ENCODE data around the gene DYRK1A.

DYRK1A gene

DNA sequence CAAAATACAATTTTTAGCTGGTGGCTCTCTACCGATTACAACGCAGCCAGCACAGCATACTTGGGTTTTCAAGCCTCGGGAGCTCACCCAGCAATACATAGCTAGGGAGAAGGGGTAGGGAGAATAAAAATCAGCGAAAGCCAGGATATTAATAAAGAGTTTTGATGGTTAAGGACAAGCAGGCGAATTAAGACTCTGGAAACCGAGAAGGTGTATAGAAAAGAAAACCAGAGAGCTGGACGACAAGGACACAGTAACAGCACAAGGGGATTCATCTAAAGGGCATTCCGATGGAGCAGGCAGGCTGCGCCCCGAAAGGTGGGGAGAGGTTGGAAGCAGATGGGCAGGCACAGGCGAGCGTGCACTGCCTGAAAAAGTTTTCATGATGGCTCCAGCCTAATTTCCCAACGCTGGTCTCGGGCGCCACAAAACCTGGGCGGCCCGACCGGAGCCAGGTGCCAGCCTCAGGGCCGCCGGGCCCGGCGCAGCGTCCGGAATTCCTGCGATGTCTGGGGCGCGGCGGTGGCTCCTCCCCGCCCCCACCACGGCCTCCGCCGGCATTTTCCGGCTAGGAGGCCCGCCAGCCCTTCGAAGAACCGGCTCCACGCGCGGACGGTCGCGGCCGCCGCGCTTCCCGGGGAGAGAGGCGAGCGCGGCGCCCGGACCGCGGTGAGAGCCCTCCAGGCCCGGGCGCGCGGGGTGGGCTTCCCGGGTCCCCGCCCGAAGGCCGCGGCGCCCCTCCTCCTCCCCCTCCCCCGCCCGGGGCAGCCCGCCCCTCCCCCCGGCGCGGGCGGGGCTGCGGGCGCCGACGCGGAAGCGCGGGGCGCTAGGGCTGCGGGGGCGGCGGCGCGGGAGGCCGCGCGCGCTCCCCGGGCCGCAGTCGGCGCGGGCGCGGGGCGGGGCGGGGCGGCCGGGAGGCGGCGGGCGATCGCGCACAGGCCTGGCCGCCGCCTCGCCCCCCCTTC lies 774 bp upstream of the DYRK1A start:
- DNase-seq = peak; percentile 16 to 73

DNA sequence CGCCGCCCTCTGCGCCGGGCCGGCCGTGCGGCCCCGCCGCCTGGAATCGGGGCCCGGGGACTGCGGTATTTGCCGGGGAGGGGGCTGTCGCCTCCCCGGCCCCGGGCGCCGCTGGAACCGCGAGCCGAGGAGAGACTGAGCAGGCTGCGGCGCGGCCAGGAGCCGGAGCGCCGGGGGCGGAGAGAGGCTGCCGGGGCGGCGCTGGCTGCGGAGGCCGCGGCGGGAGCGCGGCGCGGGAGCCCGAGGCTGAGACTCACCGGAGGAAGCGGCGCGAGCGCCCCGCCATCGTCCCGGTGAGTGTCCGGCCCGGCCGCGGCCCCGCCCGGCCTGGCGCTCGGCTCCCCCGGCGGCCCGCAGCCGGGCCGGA lies 746 bp downstream of the DYRK1A start:
- no peak for DNase-seq

DNA sequence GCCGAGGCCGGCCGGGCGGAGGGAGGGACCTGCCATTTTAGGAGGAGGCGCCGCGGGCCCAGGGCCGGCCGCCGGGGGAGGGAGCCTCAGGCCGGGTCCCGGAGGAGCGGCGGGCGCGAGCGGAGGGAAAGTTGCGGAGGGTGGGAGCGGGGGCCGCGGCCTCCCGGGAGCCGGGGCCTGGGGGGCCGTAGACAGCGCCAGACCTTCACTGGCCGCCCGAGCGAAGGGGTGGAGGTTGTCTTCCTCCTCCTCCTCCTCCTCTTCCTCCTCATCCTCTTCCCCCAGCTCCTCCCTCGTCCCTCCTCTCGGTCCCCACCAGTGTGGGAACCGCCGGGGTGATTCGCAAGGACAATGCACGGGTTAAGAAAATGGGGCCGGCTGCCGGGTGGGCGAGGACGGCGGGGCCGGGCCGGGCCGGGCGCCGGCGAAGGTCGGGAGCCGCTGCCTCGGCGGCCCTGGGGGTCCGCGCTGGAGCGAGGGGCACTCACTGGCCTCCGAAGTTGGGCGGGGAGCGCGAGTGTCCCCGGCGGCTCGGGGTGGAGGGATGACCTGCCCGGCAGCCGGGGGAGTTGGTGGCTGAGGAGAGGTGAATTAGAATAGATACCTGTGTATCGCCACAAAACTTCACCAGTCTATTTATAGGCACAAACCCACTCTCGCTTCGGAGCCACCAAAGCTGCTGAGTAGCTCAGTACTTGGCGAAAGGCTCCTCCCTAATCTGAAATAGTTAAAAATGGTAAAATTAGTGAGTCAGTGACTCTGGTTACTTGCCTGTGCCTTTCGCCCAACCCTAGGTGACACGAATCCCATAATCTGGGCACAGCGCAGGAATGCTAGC lies 1.3 kb downstream of the DYRK1A start:
- DNase-seq = no peak

DNA sequence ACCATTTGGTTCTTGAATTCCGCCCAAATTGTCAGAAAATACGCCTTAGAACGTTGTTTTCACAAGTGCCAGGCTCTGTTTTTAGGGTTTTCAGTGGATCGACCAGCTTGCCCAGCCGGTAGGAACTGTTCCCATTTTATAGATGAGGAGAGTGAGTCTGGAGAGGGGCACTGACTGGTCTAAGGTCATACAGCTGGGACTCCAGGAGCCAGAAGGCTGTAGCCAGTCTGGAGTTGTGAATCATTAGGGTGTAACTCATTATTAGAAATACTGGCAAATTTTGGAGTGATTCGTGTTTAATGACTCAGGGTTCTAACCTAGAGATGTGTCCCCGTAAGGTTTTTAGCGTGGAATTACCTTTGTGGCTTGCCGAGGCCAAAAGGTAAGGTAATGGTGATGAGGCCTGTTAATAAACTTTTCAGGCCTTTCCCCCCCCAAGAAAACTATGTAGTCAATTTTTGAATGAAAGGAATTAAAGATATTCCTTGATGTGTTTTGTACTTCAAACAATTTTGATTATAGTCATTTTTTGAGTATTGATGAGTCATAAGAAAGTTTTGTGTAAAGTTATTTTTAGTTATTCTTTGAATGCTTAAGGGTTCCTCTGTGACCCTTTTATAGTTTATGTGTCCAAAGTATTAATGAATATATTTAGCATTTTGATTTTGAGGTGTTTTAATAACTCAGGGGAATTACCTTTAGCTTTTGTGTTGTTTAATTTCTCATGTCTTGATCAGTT lies 2.1 kb downstream of the DYRK1A start:
- peak in 1 of 2 experiments; percentile 34 for DNase-seq

DNA sequence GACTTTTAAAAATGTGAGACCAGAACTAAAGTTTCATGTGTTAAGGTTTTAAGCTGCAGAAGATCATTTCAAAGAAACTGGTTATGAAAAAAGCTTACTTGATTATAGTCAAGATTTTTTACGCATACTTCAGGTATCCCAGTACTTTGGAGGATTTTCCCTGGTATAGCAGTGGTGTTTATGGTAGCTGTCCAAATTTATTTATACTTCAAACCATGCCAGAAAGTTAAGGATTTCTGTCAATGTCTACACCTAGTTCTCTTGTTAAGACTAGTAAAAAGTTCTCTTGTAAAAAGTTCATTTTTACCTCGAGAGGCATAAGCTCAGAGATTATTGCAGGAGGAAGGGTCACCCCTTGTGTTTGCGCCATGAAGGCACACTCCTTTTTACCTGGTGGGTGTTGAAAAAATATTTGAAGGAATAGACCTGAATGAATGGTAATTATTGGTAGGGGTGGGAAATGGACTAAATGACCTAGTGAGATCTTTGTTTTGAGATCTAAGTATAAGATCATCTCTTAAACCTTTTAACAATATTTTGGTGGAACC lies 2.8 kb downstream of the DYRK1A start:
- no peak for DNase-seq

DNA sequence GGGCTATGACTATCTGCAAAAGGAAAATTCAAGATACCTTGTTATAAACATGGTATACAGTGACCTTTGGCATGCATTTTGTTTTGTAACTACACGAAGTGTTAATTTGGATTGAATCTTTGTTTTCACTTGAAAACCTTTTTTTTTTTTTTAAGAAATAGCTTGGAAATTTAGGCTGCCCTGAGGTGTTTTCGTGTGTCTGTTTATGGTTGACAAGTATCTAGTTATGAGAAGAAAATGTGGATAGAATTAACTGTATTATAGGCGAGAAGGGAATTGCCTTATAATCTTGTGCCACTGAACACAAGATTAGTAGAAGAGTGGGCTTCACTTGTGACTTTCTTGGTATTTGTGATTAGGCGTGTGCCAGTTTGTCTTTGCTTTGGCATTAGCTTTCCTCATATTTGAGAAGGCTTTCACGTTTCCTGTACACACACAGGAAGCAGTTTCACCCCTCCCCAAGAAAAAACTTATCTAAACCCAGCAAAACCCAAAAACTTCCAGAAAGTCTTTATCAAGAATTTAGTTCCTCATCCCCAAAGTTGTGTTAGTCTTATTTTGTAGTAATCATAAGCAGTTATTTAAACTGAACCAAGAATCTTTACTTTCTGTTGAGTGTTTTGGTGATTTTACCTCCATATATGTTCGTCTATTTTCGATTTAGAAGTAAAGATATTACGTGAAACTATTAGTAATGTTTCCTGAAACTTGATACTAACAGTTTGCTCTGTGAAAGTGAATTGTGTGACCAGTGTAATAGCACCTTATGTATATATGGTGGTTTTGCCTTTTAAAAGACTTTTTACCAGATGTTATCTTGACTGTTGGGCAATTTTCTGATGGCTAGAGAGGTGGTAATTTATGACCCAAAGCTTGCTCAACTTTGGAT lies 3.8 kb downstream of the DYRK1A start:
- DNase-seq = no peak

DNA sequence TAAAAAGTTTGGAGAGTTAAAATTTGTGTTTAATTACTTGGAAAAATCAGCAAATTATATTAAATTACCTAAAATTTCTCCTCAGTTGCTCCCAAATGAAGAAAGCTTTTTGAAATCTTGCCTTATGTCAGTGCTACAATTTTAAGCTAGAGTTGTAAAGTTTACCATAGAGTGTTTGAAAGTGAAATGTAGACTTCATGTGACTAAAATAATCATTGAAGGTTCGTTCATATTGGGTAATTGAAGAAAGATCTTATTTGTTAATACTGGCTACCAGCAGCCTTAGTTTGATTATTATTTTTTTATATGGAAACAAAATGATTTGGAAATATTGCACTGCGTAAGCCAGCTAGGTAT lies 4.4 kb downstream of the DYRK1A start:
- DNase-seq = no peak

DNA sequence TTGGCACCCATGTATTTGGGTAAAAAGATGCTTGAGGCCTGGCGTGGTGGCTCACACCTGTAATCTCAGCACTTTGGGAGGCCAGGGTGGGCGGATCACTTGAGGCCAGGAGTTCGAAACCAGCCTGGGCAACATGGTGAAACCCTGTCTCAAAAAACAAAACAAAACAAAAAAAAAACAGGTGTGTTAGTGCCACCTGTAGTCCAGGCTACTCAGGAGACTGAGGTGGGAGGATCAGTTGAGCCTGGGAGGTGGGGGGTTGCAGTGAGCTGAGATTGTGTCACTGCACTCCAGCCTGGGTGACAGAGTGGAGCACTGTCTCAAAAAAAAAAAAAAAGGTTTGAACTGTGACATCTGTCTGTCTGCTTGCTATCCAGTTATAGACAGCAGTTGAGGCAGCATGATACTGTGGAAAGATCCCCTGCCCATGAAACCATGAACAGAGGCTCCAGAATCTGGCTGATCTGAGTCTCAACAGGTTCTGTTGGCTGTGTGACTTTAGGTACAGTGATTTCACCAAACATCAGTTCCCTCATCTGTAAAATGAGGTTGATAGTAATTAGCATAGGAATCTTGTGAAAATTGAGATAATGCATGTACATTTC lies 5.7 kb downstream of the DYRK1A start:
- no peak for DNase-seq

DNA sequence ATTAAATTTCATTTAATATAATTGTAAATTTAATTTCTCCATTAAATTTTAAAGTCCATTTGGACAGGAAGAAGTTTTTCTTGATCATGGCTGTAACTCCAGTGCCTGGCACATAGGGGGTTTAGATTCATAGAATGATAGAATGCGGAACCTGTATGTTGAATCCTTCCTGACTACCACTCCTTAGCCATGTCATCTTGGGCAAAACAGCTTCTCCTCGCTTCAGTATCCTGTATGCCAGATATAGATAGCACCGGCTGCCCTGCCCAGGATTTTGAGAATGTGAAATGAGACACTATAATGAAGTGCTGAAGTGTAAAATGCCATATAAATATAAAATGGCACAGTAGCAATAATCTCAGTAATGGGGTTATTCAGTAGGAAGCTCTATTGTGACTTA lies 6.4 kb downstream of the DYRK1A start:
- no peak for DNase-seq

DNA sequence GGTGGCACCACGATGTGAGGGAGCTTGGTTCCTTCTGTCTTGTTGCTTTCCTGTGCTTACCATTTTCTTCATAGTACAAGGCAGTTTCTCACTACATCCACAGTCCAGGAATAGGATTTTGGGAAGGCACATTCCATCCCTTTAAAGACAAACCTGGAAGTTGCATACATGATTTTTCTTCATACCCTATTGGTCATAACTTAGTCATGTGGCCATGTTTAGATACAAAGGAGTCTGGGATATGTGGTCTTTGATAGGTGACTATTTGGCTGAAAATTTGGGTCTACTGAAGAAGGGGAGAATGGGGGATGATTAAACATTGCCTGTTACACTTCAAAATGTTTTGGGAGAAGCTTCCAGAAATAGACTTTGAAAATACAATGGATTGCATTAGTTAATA lies 7.0 kb downstream of the DYRK1A start:
- no peak for DNase-seq

DNA sequence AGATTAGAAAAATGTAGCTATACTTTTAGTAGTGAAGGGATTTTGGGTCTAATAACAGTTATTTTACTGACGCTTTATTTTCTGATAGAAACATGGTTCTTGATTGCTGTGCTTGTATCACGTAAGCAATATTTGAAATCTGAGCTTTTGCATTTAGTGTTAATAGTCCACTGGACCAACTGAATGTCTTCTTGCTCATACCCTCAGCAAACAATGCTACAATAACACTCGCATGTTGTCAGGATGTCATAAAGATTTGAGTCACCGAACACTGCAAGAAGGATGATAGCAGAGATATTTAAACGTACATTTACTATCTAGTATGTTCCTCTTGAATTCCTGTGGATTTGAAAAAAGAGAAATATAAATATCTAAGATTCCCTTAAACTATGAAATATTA lies 7.5 kb downstream of the DYRK1A start:
- no peak for DNase-seq

DNA sequence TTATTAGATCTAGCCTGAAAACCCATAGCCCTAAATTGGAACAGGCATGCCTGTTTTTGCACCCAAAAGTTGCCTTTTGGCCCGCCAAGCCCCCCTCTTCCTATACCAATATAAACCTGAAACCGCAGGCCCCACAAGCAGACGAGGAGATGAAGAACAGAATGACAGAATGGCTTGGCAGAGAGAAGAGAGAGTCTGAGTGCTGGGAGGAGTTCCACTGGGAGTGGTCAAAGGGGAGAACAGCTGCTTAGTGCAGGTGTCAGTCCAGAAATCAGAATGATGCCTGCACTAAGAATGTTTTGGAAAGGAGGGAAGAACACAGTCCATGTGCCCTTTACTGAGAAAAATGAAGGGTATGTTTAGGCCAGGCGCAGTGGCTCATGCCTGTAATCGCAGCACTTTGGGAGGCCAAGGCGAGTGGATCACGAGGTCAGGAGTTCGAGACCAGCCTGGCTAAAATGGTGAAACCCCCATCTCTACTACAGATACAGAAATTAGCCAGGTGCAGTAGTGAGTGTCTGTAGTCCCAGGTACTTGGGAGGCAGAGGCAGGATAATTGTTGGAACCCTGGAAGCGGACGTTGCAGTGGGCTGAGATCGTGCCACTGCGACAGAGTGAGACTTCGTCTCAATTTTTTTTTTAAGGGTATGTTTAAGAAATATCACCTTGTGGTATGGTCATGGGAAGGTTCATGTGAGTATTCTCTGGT lies 9.4 kb downstream of the DYRK1A start:
- peak; percentile 24 to 64 for DNase-seq

DNA sequence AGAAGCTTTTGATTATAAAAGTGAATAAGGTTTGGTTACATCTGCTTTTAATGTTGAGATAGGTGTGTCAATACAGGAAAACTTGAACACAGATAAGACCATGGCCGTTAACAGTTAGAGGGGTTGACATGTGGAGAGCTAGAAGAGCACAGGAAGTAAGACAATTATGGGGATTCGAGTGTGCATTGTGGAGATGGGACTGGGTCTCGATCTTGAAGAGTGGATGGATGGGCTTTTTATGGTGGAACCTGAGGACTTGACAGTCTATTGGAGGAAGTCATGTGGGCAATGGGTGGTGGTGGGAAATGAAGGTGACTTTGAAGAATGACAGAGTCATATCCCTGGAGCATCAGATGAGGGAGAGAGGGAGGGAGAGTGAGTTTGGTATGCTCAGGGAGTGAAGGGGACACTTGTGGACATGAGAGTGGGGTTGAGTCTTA lies 12.1 kb downstream of the DYRK1A start:
- no peak for DNase-seq

DNA sequence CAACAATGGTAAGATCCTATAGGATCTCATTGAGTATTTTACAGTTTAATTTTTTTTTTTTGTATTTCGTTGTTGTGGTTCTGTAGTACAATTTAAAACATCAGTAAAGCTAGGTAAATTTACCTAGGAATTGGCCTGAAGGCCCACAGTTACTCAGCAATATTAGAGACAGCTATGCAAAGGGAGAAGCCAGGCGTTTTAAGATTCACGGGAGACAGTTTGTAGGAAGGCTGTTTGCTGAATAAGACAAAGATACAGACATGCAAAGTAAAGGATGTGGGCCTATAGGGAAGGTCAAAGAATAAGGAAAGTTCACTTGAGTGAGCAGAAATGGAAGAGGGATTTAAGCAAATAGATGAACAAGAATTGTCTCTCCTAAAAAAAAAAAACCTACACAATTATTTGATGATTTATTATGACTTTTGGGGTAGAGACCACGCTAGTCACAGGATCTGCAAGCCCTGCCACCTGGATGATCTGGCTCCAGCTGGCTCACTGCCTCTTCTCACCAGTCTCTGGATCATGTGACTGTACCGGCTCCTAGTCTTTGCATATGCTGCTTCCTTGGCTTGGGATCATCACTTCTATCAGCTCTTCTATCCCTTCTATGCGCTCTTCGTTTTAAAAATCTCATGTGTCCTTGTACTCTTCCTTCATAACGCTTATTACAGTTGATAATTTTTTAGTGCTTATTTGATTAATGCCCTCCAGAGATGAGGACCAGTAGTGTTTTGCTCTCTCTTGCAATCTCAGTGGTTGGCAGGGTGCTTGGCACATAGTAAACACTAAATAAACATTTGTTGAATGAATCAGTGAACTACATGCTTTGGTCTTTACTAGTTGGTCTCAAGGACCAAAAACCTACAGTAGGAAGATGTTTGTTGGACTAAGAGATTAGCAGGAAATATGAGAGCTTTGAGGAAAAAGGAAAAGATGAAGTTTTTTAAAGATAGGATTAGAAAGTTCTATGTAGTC lies 14.1 kb downstream of the DYRK1A start:
- peak; percentile 64 to 83 for DNase-seq

DNA sequence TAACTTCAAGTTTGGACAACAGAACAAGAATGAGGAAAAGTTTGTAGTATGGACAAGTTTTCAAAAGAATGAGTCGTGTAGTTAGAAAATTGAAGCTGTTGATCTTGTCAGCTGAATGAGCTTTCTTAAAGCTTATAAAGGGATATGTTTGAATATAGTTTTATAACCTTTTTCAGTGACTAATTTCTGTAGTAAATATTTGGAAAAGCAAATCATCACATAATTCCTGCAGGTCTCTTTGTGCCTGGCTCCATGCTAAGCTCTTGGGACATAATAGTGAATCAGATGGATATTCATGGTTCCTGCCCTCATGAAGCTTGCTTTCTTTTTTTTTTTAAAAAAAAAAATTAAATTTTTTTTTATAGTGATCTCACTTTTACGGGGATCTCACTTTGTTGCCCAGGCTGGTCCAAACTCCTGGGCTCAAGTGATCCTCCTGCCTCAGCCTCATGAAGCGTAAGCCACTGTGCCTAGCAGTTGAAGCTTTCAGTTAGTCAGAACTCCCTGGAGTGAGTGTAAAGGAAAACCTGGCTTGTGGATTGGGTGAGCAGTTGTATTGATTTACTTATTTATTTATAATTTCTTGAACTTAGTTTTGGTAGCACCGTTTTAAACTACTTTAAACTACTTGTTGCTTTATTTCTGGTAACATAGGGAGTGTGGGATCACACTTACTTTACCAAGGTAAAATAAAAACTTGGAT lies 15.5 kb downstream of the DYRK1A start:
- no peak for DNase-seq

DNA sequence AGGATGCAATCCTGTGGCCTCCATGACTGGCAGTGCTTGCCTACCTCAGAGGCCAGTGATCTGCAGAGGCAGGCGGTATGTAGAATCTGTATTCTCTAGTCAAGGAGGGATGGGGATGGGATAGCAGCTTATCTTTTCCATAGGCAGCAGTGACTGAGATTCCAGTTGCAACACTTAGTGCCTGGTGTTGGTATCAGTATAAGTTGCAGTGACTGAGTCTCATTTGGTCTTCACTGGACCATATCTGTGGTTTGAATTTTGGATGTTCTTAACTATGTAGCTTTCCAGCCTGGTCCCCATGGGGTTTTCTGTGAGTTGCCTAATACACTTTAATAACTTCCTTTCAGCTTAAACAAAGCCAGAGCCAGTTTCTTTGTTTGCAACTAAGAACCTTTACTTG lies 16.5 kb downstream of the DYRK1A start:
- DNase-seq = no peak

DNA sequence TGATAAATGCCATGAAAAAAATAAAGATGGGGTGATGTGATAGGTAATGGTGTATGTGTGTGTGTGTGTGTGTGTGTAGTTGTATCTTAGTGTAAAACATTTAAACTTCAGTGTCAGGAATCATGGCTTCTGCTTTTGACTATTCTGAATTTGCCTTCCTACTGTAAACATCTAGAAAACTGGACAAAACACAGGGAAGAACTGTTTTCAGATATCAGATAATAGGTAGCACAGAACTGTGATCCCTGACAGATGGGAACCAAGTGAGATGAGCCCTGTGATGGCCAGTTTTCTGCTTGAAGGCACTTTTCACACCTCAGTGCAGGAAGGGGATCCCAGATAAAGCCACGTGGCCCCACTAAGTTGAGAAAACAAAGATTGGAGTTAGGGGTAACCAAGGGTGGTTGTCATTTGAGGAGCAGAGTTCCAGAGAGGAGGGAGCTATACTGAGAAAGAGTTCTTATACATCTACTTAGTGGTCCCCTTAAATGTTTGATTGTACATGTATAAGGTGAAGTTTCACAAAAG lies 17.3 kb downstream of the DYRK1A start:
- no peak for DNase-seq

DNA sequence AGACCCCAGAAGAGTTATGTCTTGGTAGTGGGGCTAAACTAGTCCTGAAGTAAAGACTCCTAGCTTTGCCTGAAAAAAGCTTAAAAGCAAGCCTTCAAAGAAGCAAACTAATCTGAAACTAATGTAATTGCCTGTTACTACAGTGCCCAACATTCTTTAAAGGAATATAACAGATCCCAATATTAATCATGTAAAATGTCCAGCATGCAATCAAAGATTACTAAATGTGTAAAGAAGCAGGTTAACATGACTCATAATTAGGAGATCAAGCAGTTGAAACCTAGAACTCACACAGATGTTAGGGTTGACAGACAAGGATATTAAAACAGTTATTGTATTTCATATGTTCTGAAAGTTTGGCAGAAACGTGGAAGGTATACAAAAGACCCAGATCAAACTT lies 17.8 kb downstream of the DYRK1A start:
- no peak for DNase-seq

All from NCI-H524 (cell line).